Measurements from ENCODE around the gene FBL. TPM values are rescaled to one million over a fixed set of nuclear protein-coding genes. Genes with fewer than 3 reads are reported as not detected.

FBL gene
- total and polyA plus RNA-seq, 10 of the 15 experiments (the other 5 are each of a cell fraction or from before 2014, with no cell fraction given) = 156 to 1,083 (median 478) TPM

DNA sequence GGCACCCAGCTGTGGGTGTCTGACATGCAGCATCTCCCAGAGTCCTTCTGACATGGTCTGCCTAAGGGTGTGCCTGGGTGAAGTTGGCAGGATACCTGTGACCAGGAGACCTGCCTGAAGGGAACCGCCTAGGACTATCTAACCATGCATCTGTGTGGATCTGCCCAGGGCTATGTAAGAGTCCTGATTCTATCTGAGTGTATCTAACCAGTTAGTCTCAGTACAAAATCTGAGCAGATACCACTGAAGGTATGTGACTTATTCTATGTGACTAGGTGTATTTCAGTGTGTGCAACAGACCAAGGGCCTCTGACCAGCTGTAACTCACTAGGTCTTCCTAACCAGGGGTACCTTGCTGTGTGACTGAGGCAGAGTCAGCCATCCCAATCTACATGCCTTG, 28.2 kb upstream of the FBL start (continued):
- TF ChIP-seq, protein P1, sequence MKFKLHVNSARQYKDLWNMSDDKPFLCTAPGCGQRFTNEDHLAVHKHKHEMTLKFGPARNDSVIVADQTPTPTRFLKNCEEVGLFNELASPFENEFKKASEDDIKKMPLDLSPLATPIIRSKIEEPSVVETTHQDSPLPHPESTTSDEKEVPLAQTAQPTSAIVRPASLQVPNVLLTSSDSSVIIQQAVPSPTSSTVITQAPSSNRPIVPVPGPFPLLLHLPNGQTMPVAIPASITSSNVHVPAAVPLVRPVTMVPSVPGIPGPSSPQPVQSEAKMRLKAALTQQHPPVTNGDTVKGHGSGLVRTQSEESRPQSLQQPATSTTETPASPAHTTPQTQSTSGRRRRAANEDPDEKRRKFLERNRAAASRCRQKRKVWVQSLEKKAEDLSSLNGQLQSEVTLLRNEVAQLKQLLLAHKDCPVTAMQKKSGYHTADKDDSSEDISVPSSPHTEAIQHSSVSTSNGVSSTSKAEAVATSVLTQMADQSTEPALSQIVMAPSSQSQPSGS (IDR thresholded peaks at IDR 0.05; ENCODE audit: low read length) = no peak

DNA sequence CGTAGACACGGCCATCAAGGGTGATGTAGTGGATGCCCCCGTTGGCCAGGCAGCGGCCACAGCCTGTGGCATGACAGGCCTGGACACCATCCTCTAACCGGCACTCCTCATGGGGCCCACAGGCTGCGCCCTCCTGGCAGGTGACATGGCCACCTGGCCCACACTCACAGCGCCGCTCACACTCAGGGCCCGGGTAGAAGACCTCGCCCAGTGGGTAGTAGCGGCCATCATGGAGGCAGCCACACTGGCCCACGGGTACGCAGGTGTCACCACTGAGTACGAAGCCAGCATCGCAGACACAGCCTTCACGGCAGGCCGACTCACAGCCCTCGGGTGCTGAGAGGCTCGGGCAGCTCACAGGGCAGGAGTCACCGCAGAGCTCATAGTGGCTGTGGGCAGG, 27.2 kb upstream of the FBL start:
- ChIA-PET RAD21 (ENCODE audit: unreplicated experiment) (no interaction called here), POLR2A (no interaction called here), SMC1A (ENCODE audit: uncharacterized antibody, unreplicated experiment) (no interaction called here), CTCF (no interaction called here)
- ATAC-seq (no peak), FAIRE-seq (no peak), DNase-seq (ENCODE audit: low read depth, low spot score) (no peak)
- Histone ChIP-seq H3K4me3 (no peak overlapping the region), H4K20me1 (ENCODE audit: control insufficient read depth, insufficient read depth) (no peaks in the 10 kb centered on the region), H3K79me2 (ENCODE audit: control insufficient read depth, insufficient read depth, low read length) (no peaks in the 10 kb centered on the region), H3K9ac (ENCODE audit: control insufficient read depth, insufficient read depth, low read length) (no peak overlapping the region), H3K36me3 (ENCODE audit: control insufficient read depth in 2 of 2, insufficient read depth in 2 of 2, low read length in 1 of 2) (no peaks in the 10 kb centered on the region), H3K4me1 (ENCODE audit: control insufficient read depth, insufficient read depth, low read length) (no peaks in the 10 kb centered on the region), H3K4me2 (ENCODE audit: control insufficient read depth, insufficient read depth) (no peak overlapping the region), H3K27me3 (replicated peaks in 1 of 2; ENCODE audit: control insufficient read depth in 2 of 2, insufficient read depth in 2 of 2, low read length in 1 of 2) (no peaks in the 10 kb centered on the region), H3K27ac (ENCODE audit: control insufficient read depth, insufficient read depth) (no peak overlapping the region), H2AFZ (ENCODE audit: control insufficient read depth, low read depth, low read length) (no peak overlapping the region), H3K9me3 (replicated peaks; ENCODE audit: control insufficient read depth, insufficient read depth, low read length) (no peaks in the 10 kb centered on the region)
- in situ Hi-C loops (cut with MboI) = no loop called here
- no peak for TF ChIP-seq BMI1 (IDR thresholded peaks at IDR 0.05; ENCODE audit: borderline replicate concordance)
- BruUV-seq (replicated peaks) = no TSS peak
- 44% methylated on average over 20 of the region's 20 CpGs for WGBS (ENCODE audit: insufficient coverage, insufficient replicate concordance, low lambda C conversion rate, missing lambda C conversion rate)
- intact Hi-C loops (cut with micrococcal nuclease; ENCODE audit: unreplicated experiment) = no loop called here

DNA sequence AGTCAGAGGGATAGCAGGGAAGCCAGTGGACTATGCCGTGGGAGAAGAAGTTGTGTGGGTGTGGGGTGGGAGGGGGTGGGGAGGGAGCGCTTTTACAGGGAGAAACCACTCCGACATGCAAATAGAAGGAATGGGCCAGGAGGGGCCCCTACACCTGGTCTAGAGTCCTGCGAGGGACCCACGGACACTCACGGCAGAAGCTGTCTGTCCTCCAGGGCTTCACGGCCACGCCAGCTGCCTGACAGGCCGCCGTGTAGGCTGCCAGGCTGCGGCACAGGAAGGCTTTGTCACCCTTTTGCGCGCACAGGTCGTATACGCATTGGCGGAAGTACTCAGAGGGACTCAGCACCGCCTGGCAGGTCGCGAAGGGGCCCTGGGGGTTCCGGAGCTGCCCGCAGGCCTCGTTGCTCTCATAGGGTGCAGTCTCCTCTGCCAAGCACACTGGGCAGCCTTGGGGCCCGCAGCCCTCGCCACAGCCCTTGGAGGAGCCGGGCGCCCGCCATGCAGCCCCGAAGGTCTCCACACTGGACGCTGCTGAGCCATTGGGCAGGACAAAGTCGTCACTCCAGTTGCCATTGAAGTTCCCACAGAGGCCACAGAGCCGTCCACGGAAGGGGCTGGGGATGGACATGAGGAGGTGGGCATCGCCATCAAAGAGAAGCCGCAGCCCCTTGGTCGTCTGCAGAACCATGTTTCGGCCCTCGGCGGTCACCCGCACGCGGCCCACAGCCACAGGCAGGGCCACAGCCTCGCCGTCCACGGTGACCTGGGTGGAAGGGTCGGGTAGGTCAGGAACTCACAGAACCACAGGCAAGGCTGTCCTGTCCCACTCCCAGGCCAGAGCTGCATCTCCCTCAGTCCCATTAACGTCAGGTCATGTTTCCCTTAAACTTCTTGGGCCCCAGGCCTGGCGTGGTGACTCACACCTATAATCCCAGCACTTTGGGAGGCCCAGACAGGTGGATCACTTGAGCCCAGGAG, 26.0 kb upstream of the FBL start:
- ChIA-PET SMC1A (ENCODE audit: uncharacterized antibody, unreplicated experiment) (no interaction called here), RAD21 (ENCODE audit: unreplicated experiment) (no interaction called here), POLR2A (no interaction called here), CTCF (no interaction called here)
- intact Hi-C loops (cut with micrococcal nuclease; ENCODE audit: unreplicated experiment) (no loop called here), in situ Hi-C loops (cut with MboI) (no loop called here)
- no peak overlapping the region for H2AFZ ChIP-seq (ENCODE audit: control insufficient read depth, low read depth, low read length)
- ATAC-seq = no peak
- no peaks in the 10 kb centered on the region for H3K4me1 ChIP-seq (ENCODE audit: control insufficient read depth, insufficient read depth, low read length)
- no peaks in the 10 kb centered on the region for H3K36me3 ChIP-seq (ENCODE audit: control insufficient read depth in 2 of 2, insufficient read depth in 2 of 2, low read length in 1 of 2)
- no peaks in the 10 kb centered on the region for H3K9me3 ChIP-seq (replicated peaks; ENCODE audit: control insufficient read depth, insufficient read depth, low read length)
- no peak overlapping the region for H3K4me2 ChIP-seq (ENCODE audit: control insufficient read depth, insufficient read depth)
- WGBS (ENCODE audit: insufficient coverage, insufficient replicate concordance, low lambda C conversion rate, missing lambda C conversion rate) = 52% methylated on average over 45 of the region's 47 CpGs
- H3K27ac ChIP-seq (ENCODE audit: control insufficient read depth, insufficient read depth) = no peak overlapping the region
- H3K4me3 ChIP-seq = no peak overlapping the region
- BruUV-seq (replicated peaks) = no TSS peak
- H3K79me2 ChIP-seq (ENCODE audit: control insufficient read depth, insufficient read depth, low read length) = no peaks in the 10 kb centered on the region
- no peak for DNase-seq (ENCODE audit: low read depth, low spot score)
- no peak overlapping the region for H3K9ac ChIP-seq (ENCODE audit: control insufficient read depth, insufficient read depth, low read length)
- no peaks in the 10 kb centered on the region for H4K20me1 ChIP-seq (ENCODE audit: control insufficient read depth, insufficient read depth)
- FAIRE-seq = no peak
- H3K27me3 ChIP-seq (replicated peaks in 1 of 2; ENCODE audit: control insufficient read depth in 2 of 2, insufficient read depth in 2 of 2, low read length in 1 of 2) = no peaks in the 10 kb centered on the region
- TF ChIP-seq PAX8 (IDR thresholded peaks at IDR 0.05) = no peak
- TF ChIP-seq, protein P2, sequence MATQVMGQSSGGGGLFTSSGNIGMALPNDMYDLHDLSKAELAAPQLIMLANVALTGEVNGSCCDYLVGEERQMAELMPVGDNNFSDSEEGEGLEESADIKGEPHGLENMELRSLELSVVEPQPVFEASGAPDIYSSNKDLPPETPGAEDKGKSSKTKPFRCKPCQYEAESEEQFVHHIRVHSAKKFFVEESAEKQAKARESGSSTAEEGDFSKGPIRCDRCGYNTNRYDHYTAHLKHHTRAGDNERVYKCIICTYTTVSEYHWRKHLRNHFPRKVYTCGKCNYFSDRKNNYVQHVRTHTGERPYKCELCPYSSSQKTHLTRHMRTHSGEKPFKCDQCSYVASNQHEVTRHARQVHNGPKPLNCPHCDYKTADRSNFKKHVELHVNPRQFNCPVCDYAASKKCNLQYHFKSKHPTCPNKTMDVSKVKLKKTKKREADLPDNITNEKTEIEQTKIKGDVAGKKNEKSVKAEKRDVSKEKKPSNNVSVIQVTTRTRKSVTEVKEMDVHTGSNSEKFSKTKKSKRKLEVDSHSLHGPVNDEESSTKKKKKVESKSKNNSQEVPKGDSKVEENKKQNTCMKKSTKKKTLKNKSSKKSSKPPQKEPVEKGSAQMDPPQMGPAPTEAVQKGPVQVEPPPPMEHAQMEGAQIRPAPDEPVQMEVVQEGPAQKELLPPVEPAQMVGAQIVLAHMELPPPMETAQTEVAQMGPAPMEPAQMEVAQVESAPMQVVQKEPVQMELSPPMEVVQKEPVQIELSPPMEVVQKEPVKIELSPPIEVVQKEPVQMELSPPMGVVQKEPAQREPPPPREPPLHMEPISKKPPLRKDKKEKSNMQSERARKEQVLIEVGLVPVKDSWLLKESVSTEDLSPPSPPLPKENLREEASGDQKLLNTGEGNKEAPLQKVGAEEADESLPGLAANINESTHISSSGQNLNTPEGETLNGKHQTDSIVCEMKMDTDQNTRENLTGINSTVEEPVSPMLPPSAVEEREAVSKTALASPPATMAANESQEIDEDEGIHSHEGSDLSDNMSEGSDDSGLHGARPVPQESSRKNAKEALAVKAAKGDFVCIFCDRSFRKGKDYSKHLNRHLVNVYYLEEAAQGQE (IDR thresholded peaks at IDR 0.05; ENCODE audit: low read depth, low read length) = no peak
- TF ChIP-seq CREB1 (IDR thresholded peaks at IDR 0.05; ENCODE audit: low read depth) = no peak
- TF ChIP-seq TCF3 (IDR thresholded peaks at IDR 0.05; ENCODE audit: borderline replicate concordance, insufficient read depth, low read depth, low read length) = no peak

Measured in GM12878 (cell line).